Astrocyte (in vitro differentiated cells and primary cell): ENCODE data around the gene HOXD12. TPM values are rescaled to one million over a fixed set of nuclear protein-coding genes. Genes with fewer than 3 reads are reported as not detected.

Experiments used
- DNase-seq: peaks from one replicate; pipeline ENCODE4 v3.0.0-alpha.2; 2010; ENCODE audit warnings: low read depth
- FAIRE-seq: peaks from 2 replicates; lab custom pipeline; 2011; peaks lifted over from hg19 to GRCh38; lab: Jason Lieb, UNC
- H2AFZ ChIP-seq: 2 replicates; pipeline ENCODE4 v1.6.0; 2012; ENCODE audit warnings: low read depth, low read length, inconsistent platforms
- H3K27ac ChIP-seq: 2 replicates; pipeline ENCODE4 v1.5.1; 2011; ENCODE audit warnings: low read depth, low read length, inconsistent platforms
- H3K27me3 ChIP-seq: 2 replicates; pipeline ENCODE4 v1.6.0; 2011; ENCODE audit warnings: low read length, inconsistent platforms; ENCODE audit not compliant: insufficient read depth
- H3K36me3 ChIP-seq: 2 replicates; pipeline ENCODE4 v1.5.1; 2011; ENCODE audit warnings: low read length, inconsistent platforms; ENCODE audit not compliant: insufficient read depth
- H3K4me1 ChIP-seq: 2 replicates; pipeline ENCODE4 v1.5.1; 2011; ENCODE audit warnings: low read length, inconsistent platforms; ENCODE audit not compliant: insufficient read depth
- H3K4me2 ChIP-seq: 2 replicates; pipeline ENCODE4 v1.6.0; 2012; ENCODE audit warnings: low read length, inconsistent platforms
- H3K4me3 ChIP-seq: 2 replicates; pipeline ENCODE4 v1.5.1; 2011; ENCODE audit warnings: low read depth, mild to moderate bottlenecking, low read length, inconsistent platforms; ENCODE audit not compliant: insufficient read depth
- H3K79me2 ChIP-seq: 2 replicates; pipeline ENCODE4 v1.6.0; 2012; ENCODE audit warnings: mild to moderate bottlenecking, low read length, inconsistent platforms; ENCODE audit not compliant: insufficient read depth
- H3K9ac ChIP-seq: 2 replicates; pipeline ENCODE4 v1.6.0; 2012; ENCODE audit warnings: mild to moderate bottlenecking, low read length, inconsistent platforms
- H3K9me3 ChIP-seq: 2 replicates; pipeline ENCODE4 v1.5.1; 2012; ENCODE audit warnings: low read depth, mild to moderate bottlenecking, low read length, inconsistent platforms; ENCODE audit not compliant: insufficient read depth
- H4K20me1 ChIP-seq: 2 replicates; pipeline ENCODE4 v1.6.0; 2012; ENCODE audit warnings: low read length, inconsistent platforms; ENCODE audit not compliant: insufficient read depth
- H3K27ac Mint-ChIP-seq: one replicate; pipeline ENCODE4 v1.8.0; 2021; ENCODE audit warnings: mild to moderate bottlenecking, mixed read lengths; ENCODE audit not compliant: unreplicated experiment
- H3K27me3 Mint-ChIP-seq: one replicate; pipeline ENCODE4 v1.8.0; 2021; ENCODE audit warnings: low read depth, mixed read lengths; ENCODE audit not compliant: unreplicated experiment
- H3K36me3 Mint-ChIP-seq: one replicate; pipeline ENCODE4 v1.8.0; 2021; ENCODE audit warnings: low read depth, mixed read lengths; ENCODE audit not compliant: unreplicated experiment
- H3K4me1 Mint-ChIP-seq: one replicate; pipeline ENCODE4 v1.8.0; 2021; ENCODE audit warnings: low read depth, mixed read lengths; ENCODE audit not compliant: unreplicated experiment
- H3K4me3 Mint-ChIP-seq: one replicate; pipeline ENCODE4 v1.8.0; 2021; ENCODE audit warnings: mild to moderate bottlenecking, moderate library complexity, mixed read lengths; ENCODE audit not compliant: unreplicated experiment
- H3K9me3 Mint-ChIP-seq: one replicate; pipeline ENCODE4 v1.8.0; 2021; ENCODE audit warnings: mild to moderate bottlenecking, mixed read lengths; ENCODE audit not compliant: unreplicated experiment
- EZH2 ChIP-seq: IDR thresholded peaks from 2 replicates; pipeline ENCODE4 v1.6.1; 2012; ENCODE audit warnings: mild to moderate bottlenecking, low read length, inconsistent platforms; ENCODE audit not compliant: insufficient read depth
- total RNA-seq: library from RNA; stranded (reverse); gene quantifications from 2 replicates; pipeline ENCODE4 v1.2.1, GENCODE V29; 2021
- TF ChIP-seq, protein P1 (sequence below): IDR thresholded peaks from 2 replicates; pipeline ENCODE4 v1.5.1; 2011; ENCODE audit warnings: low read depth, mild to moderate bottlenecking, inconsistent platforms, low read length, moderate library complexity; ENCODE audit not compliant: insufficient read depth

The HOXD12 gene
- total RNA-seq, 1 donor from 2014 or later, result not detected

DNA sequence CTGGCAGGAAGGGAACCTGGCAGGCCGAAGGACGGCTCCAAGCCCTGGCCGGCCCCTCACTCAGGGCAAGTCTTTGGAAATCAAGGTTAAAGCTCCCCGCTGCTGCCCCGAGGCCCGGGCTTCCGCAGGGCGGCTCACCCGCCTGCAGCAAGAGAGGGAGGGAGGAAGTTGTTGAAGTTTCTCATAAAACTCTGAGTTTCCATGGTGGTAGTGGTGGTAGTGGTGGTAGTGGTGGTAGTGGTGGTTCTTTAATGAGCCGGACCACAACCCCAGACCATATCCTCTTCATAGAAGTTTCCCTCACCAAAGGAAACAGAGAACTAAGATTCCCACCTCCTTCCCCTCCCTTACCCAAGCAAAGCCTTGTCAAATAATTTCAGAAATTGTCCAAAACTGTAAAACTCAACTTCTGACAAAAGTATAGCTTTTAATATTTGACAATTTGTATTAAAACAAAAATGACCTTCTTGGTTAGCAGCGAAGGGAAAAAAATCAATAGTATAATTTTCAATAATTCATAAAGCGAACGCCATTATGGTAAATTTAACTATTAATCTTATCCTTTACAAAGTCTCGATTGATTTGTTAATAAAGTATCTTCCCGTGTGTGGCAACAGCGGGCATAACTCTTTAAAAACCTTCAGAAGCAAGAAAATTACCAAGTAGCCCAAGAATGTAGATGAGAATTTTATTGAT lies 15.5 kb downstream of the HOXD12 start:
- no peak overlapping the region for H3K4me3 ChIP-seq
- Mint-ChIP-seq H3K27me3 (peaks cover 90% of the 10 kb centered on the region), H3K4me1 (no peaks in the 10 kb centered on the region), H3K27ac (no peak overlapping the region), H3K9me3 (peaks cover 30% of the 10 kb centered on the region), H3K4me3 (no peak overlapping the region), H3K36me3 (peaks cover 5% of the 10 kb centered on the region)
- no peaks in the 10 kb centered on the region for H4K20me1 ChIP-seq
- FAIRE-seq (no peak), DNase-seq (no peak)
- H3K27ac ChIP-seq, result no peak overlapping the region
- no peak overlapping the region for H3K9ac ChIP-seq
- peaks cover 6% of the 10 kb centered on the region for H3K9me3 ChIP-seq
- no peak overlapping the region for H3K4me2 ChIP-seq
- H3K79me2 ChIP-seq, result no peaks in the 10 kb centered on the region
- H2AFZ ChIP-seq, result no peak overlapping the region
- H3K4me1 ChIP-seq, result no peaks in the 10 kb centered on the region
- H3K27me3 ChIP-seq, result peaks cover 99% of the 10 kb centered on the region
- TF ChIP-seq, protein P1, sequence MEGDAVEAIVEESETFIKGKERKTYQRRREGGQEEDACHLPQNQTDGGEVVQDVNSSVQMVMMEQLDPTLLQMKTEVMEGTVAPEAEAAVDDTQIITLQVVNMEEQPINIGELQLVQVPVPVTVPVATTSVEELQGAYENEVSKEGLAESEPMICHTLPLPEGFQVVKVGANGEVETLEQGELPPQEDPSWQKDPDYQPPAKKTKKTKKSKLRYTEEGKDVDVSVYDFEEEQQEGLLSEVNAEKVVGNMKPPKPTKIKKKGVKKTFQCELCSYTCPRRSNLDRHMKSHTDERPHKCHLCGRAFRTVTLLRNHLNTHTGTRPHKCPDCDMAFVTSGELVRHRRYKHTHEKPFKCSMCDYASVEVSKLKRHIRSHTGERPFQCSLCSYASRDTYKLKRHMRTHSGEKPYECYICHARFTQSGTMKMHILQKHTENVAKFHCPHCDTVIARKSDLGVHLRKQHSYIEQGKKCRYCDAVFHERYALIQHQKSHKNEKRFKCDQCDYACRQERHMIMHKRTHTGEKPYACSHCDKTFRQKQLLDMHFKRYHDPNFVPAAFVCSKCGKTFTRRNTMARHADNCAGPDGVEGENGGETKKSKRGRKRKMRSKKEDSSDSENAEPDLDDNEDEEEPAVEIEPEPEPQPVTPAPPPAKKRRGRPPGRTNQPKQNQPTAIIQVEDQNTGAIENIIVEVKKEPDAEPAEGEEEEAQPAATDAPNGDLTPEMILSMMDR, result no peak
- no peak for TF ChIP-seq EZH2
- H3K36me3 ChIP-seq, result no peaks in the 10 kb centered on the region

DNA sequence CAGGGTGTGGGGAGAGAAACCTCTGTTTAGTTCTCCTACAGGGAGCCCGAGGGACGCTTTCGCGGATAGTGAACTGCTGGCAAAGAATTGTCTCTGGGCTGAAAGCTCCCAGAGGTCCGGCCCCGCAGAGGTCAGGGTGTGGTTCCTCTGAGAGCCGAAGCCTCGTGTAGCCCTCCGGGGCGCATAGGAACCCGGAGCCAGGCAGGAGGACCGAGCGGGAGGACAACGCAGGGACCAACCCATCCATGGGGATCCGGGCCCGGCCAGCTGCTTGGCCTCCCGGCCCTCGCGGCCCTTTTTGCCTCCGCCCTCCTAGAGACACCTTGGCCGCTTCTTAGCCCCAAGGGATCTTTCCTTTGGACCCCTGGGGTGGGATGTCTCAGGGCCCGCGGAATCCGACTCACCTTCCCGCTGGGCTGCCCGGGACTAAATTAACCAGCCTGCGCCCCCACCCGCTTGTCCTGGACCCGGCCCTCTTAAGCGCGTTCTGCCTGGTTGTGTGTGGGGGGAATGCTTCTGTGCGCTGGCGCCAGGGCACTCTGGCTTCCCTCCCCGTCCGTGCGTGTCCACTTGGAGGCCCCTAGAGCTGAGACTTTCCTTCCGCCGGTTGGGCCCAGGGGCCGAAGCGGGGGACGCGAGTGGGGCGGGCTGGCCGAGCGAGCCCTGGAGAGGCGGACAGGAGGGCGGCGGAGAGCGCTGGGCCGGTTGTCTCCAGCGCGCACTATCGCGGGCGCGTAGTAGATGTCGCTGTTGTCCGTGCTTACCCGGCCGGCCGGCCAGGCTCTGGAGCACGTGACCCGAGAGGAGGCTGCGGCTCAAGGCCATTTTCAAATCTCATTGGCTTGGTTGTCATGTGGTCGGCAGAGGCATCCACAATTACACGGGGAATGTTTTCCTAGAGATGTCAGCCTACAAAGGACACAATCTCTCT lies 16.6 kb downstream of the HOXD12 start, which contains the start of gene HOXD10:
Gene HOXD10, plus strand, starts transcription at position 896 of the 931 bp plus-strand sequence. CDS start 56 bp downstream, outside the sequence.
- Mint-ChIP-seq H3K27ac (peak within 1 kb of the TSS; percentile 84), H3K27me3 (peaks cover 90% of the 10 kb centered on the region), H3K4me3 (no peak within 1 kb of the TSS), H3K9me3 (peaks cover 36% of the 10 kb centered on the region), H3K36me3 (peaks cover 5% of the 10 kb centered on the region), H3K4me1 (no peaks in the 10 kb centered on the region)
- Histone ChIP-seq H3K79me2 (no peaks in the 10 kb centered on the region), H3K4me2 (no peak within 1 kb of the TSS), H3K9ac (no peak within 1 kb of the TSS), H3K27me3 (peaks cover 99% of the 10 kb centered on the region), H3K27ac (no peak within 1 kb of the TSS), H3K36me3 (no peaks in the 10 kb centered on the region), H4K20me1 (no peaks in the 10 kb centered on the region), H3K4me3 (no peak within 1 kb of the TSS), H3K4me1 (no peaks in the 10 kb centered on the region), H3K9me3 (peaks cover 9% of the 10 kb centered on the region), H2AFZ (no peak within 1 kb of the TSS)
- DNase-seq (no peak), FAIRE-seq (no peak)
- TF ChIP-seq, protein P1, result no peak
- TF ChIP-seq EZH2, result peak; percentile 89
